Measurements from ENCODE around the gene HLA-DMB. TPM values are rescaled to one million over a fixed set of nuclear protein-coding genes. Genes with fewer than 3 reads are reported as not detected.
A peak's percentile ranks its signal among the peaks of the same experiment; 100 is the strongest.

The HLA-DMB gene
- total and polyA plus RNA-seq, 2 donors (not counting 3 experiments of a cell fraction or from before 2014, with no cell fraction given) = 0.75 TPM; not detected in 1

GRCh38 chr6:32974541-32975308 is 33.9 kb upstream of the HLA-DMB start:
- H3K4me3 ChIP-seq (replicated peaks in 1 of 3; ENCODE audit: insufficient read depth in 1 of 3, low read depth in 1 of 3, low read length in 3 of 3) = peak overlapping the region; percentile 83 to 94 (median 91)
- no peak for TF ChIP-seq POLR2A (IDR thresholded peaks at IDR 0.05; ENCODE audit: low read depth, low read length)
- TF ChIP-seq GATA2 (IDR thresholded peaks at IDR 0.05; ENCODE audit: insufficient read depth, insufficient read length, low read depth, low read length) = no peak
- TF ChIP-seq FOS (IDR thresholded peaks at IDR 0.05; ENCODE audit: borderline replicate concordance, insufficient read depth, low read length) = no peak
- peak; percentile 17 for TF ChIP-seq POLR2AphosphoS5 (IDR thresholded peaks at IDR 0.05; ENCODE audit: insufficient read depth, low read depth, low read length)
- peaks cover 75% of the 10 kb centered on the region for H3K79me2 ChIP-seq (ENCODE audit: control insufficient read depth, insufficient read depth, low read length)
- peaks cover 16% of the 10 kb centered on the region for H3K4me1 ChIP-seq (ENCODE audit: control insufficient read depth, extremely low read depth, insufficient read depth, low read length)
- H4K20me1 ChIP-seq (replicated peaks; ENCODE audit: control insufficient read depth, extremely low read depth, insufficient read depth, low read length) = peaks cover 27% of the 10 kb centered on the region
- DNase-seq (ENCODE audit: low read depth, low spot score) = no peak
- H3K9me1 ChIP-seq (replicated peaks; ENCODE audit: control insufficient read depth, extremely low read depth, insufficient read depth, low read length) = no peaks in the 10 kb centered on the region
- CTCF ChIA-PET = interaction anchor here (1.0 to 13.7 kb wide), 7 partner anchors 10 to 273 kb away, joined by 3 to 187 read pairs (median 6); partner anchors contain the start of genes HLA-DMA and TAP2
- dilution Hi-C loops (cut with MboI; ENCODE audit: extremely low pct_ligation_motif_present, low sequenced_read_pairs) (no loop called here), intact Hi-C loops (cut with micrococcal nuclease) (loop anchor here (2.0 to 10.0 kb wide), 5 partner anchors 42 to 797 kb away; partner anchors contain the start of genes AGPAT1, CUTA, HSD17B8 and PHF1)
- no TSS peak for BruUV-seq (replicated peaks)
- POLR2A ChIA-PET = interaction anchor here (0.8 to 5.8 kb wide), 3 partner anchors 9 to 275 kb away, joined by 3 to 89 read pairs (median 35); no protein-coding TSS in a partner anchor
- H3K4me2 ChIP-seq (ENCODE audit: insufficient read depth, low read length) = peak overlapping the region; percentile 69
- no peak overlapping the region for H3K27ac ChIP-seq (ENCODE audit: insufficient read depth, low read depth, low read length)
- no peaks in the 10 kb centered on the region for H3K9me3 ChIP-seq (replicated peaks; ENCODE audit: control insufficient read depth, insufficient read depth, low read length)
- no peak overlapping the region for H2AFZ ChIP-seq (ENCODE audit: low read depth, low read length)
- peak; percentile 69 for FAIRE-seq
- H3K36me3 ChIP-seq (ENCODE audit: control insufficient read depth in 2 of 2, extremely low read depth in 1 of 2, insufficient read depth in 2 of 2, low read length in 2 of 2) = peaks cover 43 to 47% of the 10 kb centered on the region in 2 experiments
- no peaks in the 10 kb centered on the region for H3K27me3 ChIP-seq (ENCODE audit: control insufficient read depth in 2 of 2, insufficient read depth in 2 of 2, low read length in 2 of 2)
- peak overlapping the region; percentile 15 for H3K9ac ChIP-seq (replicated peaks; ENCODE audit: extremely low read depth, insufficient read depth, low read length)

GRCh38 chr6:32974016-32974333 is 33.1 kb upstream of the HLA-DMB start:
- peaks cover 74% of the 10 kb centered on the region for H3K79me2 ChIP-seq (ENCODE audit: control insufficient read depth, insufficient read depth, low read length)
- peak; percentile 56 for DNase-seq (ENCODE audit: low read depth, low spot score)
- no peaks in the 10 kb centered on the region for H3K27me3 ChIP-seq (ENCODE audit: control insufficient read depth in 2 of 2, insufficient read depth in 2 of 2, low read length in 2 of 2)
- no peak overlapping the region for H2AFZ ChIP-seq (ENCODE audit: low read depth, low read length)
- H3K27ac ChIP-seq (ENCODE audit: insufficient read depth, low read depth, low read length) = no peak overlapping the region
- no peaks in the 10 kb centered on the region for H3K9me3 ChIP-seq (replicated peaks; ENCODE audit: control insufficient read depth, insufficient read depth, low read length)
- TF ChIP-seq MAX (IDR thresholded peaks at IDR 0.05; ENCODE audit: insufficient read depth, insufficient read length) = no peak
- no peak for TF ChIP-seq FOS (IDR thresholded peaks at IDR 0.05; ENCODE audit: borderline replicate concordance, insufficient read depth, low read length)
- TF ChIP-seq EZH2 (IDR thresholded peaks at IDR 0.05; ENCODE audit: borderline replicate concordance, low read depth, low read length, severe bottlenecking) = no peak
- no peak for TF ChIP-seq POLR2AphosphoS5 (IDR thresholded peaks at IDR 0.05; ENCODE audit: insufficient read depth, low read depth, low read length)
- TF ChIP-seq JUN (IDR thresholded peaks at IDR 0.05; ENCODE audit: borderline replicate concordance, insufficient read depth, insufficient read length, low read depth) = no peak
- TF ChIP-seq MYC (IDR thresholded peaks at IDR 0.05; ENCODE audit: low read depth, low read length) = no peak
- no peak for TF ChIP-seq CTCF (IDR thresholded peaks at IDR 0.05; ENCODE audit: extremely low read depth in 1 of 2, insufficient read depth in 1 of 2, low read depth in 1 of 2, low read length in 2 of 2)
- TF ChIP-seq POLR2A (IDR thresholded peaks at IDR 0.05; ENCODE audit: low read depth, low read length) = no peak
- no peak for TF ChIP-seq GATA2 (IDR thresholded peaks at IDR 0.05; ENCODE audit: insufficient read depth, insufficient read length, low read depth, low read length)
- FAIRE-seq = peak; percentile 72
- H3K4me2 ChIP-seq (ENCODE audit: insufficient read depth, low read length) = peak overlapping the region; percentile 69
- H3K9me1 ChIP-seq (replicated peaks; ENCODE audit: control insufficient read depth, extremely low read depth, insufficient read depth, low read length) = no peaks in the 10 kb centered on the region
- peaks cover 24% of the 10 kb centered on the region for H4K20me1 ChIP-seq (replicated peaks; ENCODE audit: control insufficient read depth, extremely low read depth, insufficient read depth, low read length)
- peak overlapping the region; percentile 83 to 94 (median 91) for H3K4me3 ChIP-seq (replicated peaks in 1 of 3; ENCODE audit: insufficient read depth in 1 of 3, low read depth in 1 of 3, low read length in 3 of 3)
- ChIA-PET CTCF (interaction anchor here (0.9 to 13.7 kb wide), 8 partner anchors 11 to 274 kb away, joined by 3 to 187 read pairs (median 4); partner anchors contain the start of genes HLA-DMA and TAP2), POLR2A (interaction anchor here (0.8 to 5.8 kb wide), 5 partner anchors 10 to 275 kb away, joined by 3 to 89 read pairs (median 29); partner anchors contain the start of gene HLA-DMB)
- H3K4me1 ChIP-seq (ENCODE audit: control insufficient read depth, extremely low read depth, insufficient read depth, low read length) = peaks cover 16% of the 10 kb centered on the region
- intact Hi-C loops (cut with micrococcal nuclease) = loop anchor here (2.0 to 10.0 kb wide), 5 partner anchors 41 to 797 kb away; partner anchors contain the start of genes AGPAT1, CUTA, HSD17B8 and PHF1
- dilution Hi-C loops (cut with MboI; ENCODE audit: extremely low pct_ligation_motif_present, low sequenced_read_pairs) = no loop called here
- peak overlapping the region; percentile 72 for H3K9ac ChIP-seq (replicated peaks; ENCODE audit: extremely low read depth, insufficient read depth, low read length)
- TSS peak; percentile 4 for BruUV-seq (replicated peaks)
- peaks cover 37 to 41% of the 10 kb centered on the region in 2 experiments for H3K36me3 ChIP-seq (ENCODE audit: control insufficient read depth in 2 of 2, extremely low read depth in 1 of 2, insufficient read depth in 2 of 2, low read length in 2 of 2)
